Immature natural killer cell (primary cell): ENCODE measurements around the gene FGGY. TPM values are rescaled to one million over a fixed set of nuclear protein-coding genes. Genes with fewer than 3 reads are reported as not detected.

ENCODE experiments used
- DNase-seq, 3 donors: peaks; one replicate each; pipeline ENCODE4 v3.0.0; 2022; ENCODE audit warnings: mixed read lengths in 1 of 3
- H3K27ac Mint-ChIP-seq, 6 donors: one replicate each; pipeline ENCODE4 v1.8.0; 2020; ENCODE audit warnings: mixed read lengths in 6 of 6, mild to moderate bottlenecking in 5 of 6, inconsistent platforms in 4 of 6, moderate library complexity in 3 of 6
- H3K27me3 Mint-ChIP-seq, 3 donors: one replicate each; pipeline ENCODE4 v1.8.0; 2020 to 2021; ENCODE audit warnings: low read depth in 3 of 3, mild to moderate bottlenecking in 3 of 3, mixed read lengths in 3 of 3, moderate library complexity in 3 of 3, inconsistent platforms in 1 of 3
- H3K36me3 Mint-ChIP-seq, 3 donors: one replicate each; pipeline ENCODE4 v1.8.0; 2020; ENCODE audit warnings: mixed read lengths in 3 of 3, inconsistent platforms in 2 of 3, mild to moderate bottlenecking in 2 of 3
- H3K4me1 Mint-ChIP-seq, 2 donors: one replicate each; pipeline ENCODE4 v1.8.0; 2020; ENCODE audit warnings: inconsistent platforms in 2 of 2, mild to moderate bottlenecking in 2 of 2, mixed read lengths in 2 of 2, moderate library complexity in 1 of 2
- H3K4me3 Mint-ChIP-seq, 5 donors: one replicate each; pipeline ENCODE4 v1.8.0; 2020; ENCODE audit warnings: mild to moderate bottlenecking in 5 of 5, mixed read lengths in 5 of 5, inconsistent platforms in 3 of 5, moderate library complexity in 3 of 5
- H3K9me3 Mint-ChIP-seq, 6 donors: one replicate each; pipeline ENCODE4 v1.8.0; 2020; ENCODE audit warnings: mild to moderate bottlenecking in 6 of 6, mixed read lengths in 6 of 6, inconsistent platforms in 4 of 6, moderate library complexity in 3 of 6
- polyA plus RNA-seq, 3 donors: library from polyadenylated mRNA; unstranded; fragments of 300-500 nt; fragmentation: Illumina TruSeq; gene quantifications; one replicate each; pipeline ENCODE4 v1.2.3, GENCODE V29; 2021

FGGY gene
- polyA plus RNA-seq, 3 donors from 2014 or later, result 4.0 to 8.4 (median 5.1) TPM

DNA sequence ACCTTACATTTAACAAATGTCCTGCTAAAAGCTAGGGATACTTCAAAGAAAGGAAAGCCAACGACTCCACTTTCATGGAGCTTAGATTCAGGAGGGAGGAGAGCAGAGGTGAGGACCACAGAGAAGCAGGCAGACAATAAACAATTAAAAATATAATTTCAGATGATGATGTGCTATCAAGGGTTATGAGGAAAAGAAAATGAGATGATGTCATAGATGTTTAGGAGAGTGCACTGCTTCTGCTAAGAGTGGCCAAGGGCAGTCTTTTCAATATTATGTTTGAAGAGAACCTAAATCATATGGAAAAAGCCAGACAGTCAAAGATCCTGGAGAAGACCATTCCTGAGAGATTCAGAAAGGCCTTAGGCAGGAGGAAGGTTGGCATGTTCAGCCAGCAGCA is 451.2 kb downstream of the FGGY start:
- Mint-ChIP-seq H3K4me1 (no peaks in the 10 kb centered on the region), H3K9me3 (no peaks in the 10 kb centered on the region), H3K4me3 (no peak overlapping the region), H3K36me3 (no peaks in the 10 kb centered on the region), H3K27me3 (no peaks in the 10 kb centered on the region), H3K27ac (no peak overlapping the region)
- no peak for DNase-seq

- no peak overlapping the region for H3K27ac Mint-ChIP-seq
- H3K4me3 Mint-ChIP-seq, result no peak overlapping the region
- H3K27me3 Mint-ChIP-seq, result no peaks in the 10 kb centered on the region
- H3K9me3 Mint-ChIP-seq, result no peaks in the 10 kb centered on the region
- H3K36me3 Mint-ChIP-seq, result no peaks in the 10 kb centered on the region
- no peaks in the 10 kb centered on the region for H3K4me1 Mint-ChIP-seq
- no peak for DNase-seq
These were observed 453.6 kb downstream of the FGGY start for GRCh38 chr1:59750328-59751003.

DNA sequence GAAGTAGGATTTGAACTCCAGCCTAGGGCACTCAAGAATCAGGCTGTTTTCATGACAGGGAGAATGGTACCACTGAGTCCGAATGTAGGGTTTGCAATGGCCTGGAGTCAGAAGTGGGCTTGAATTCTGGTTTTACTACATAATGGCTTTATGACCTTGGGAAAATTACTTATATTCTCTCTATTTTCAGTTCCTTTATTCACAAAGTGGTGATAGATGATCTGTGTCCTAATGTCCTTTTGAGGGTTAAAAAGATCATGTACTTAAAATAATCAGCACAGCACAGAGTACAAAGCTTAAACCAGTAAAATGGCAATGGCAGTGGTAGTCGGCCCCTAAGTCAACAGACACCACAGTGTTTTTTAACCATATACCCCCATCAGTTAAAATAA is 454.1 kb downstream of the FGGY start:
- Mint-ChIP-seq H3K27me3 (no peaks in the 10 kb centered on the region), H3K4me3 (no peak overlapping the region), H3K4me1 (no peaks in the 10 kb centered on the region), H3K36me3 (no peaks in the 10 kb centered on the region), H3K27ac (no peak overlapping the region), H3K9me3 (no peaks in the 10 kb centered on the region)
- no peak for DNase-seq

- Mint-ChIP-seq H3K4me3 (no peak overlapping the region), H3K36me3 (no peaks in the 10 kb centered on the region), H3K27me3 (no peaks in the 10 kb centered on the region), H3K4me1 (no peaks in the 10 kb centered on the region), H3K9me3 (no peaks in the 10 kb centered on the region), H3K27ac (no peak overlapping the region)
- no peak for DNase-seq
These were observed 454.9 kb downstream of the FGGY start for GRCh38 chr1:59751801-59752200.

DNA sequence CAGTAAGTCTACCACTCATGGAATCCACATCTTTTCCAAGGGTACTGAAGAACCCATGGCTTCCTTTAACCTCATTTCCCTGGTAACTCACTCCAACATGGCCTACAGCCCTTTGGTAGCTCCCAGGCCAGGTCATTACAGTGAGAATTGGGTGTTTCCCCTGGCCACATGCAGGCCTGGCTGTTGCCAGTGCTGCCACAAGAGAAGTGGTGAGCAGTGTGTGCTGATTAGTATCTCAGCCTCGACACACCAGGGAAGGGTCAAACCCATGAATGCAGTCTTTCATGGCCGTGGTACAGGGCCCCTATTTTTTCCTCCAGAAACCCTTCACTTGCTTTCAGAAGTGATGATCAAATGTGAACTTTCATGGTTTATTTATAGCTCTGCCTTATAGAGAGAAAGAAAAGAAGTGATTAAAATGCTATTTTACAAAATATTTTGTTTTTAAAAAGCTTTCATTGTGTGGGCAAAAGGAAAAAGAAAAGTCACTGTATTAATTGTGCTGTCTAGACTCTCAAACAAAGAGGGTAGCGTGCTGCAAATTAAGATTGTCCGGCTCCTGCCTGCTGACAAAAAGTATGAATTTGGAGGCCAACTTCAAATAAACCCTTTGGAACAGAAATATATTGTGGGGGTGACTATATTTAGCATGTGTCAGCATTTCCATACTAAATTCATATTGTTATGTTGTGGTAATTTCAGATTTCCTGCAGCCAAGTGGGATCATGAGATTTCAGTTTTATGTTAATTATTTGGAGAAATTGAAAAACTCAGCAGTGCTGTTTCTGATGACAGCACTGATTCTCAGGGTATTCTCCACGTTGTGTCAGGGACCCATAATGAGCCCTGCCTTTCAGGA is 455.9 kb downstream of the FGGY start:
- no peaks in the 10 kb centered on the region for H3K27me3 Mint-ChIP-seq
- H3K27ac Mint-ChIP-seq, result peak overlapping the region in 1 of 6 donors; percentile 25
- H3K36me3 Mint-ChIP-seq, result no peaks in the 10 kb centered on the region
- no peak overlapping the region for H3K4me3 Mint-ChIP-seq
- H3K9me3 Mint-ChIP-seq, result no peaks in the 10 kb centered on the region
- H3K4me1 Mint-ChIP-seq, result no peaks in the 10 kb centered on the region
- no peak for DNase-seq

DNA sequence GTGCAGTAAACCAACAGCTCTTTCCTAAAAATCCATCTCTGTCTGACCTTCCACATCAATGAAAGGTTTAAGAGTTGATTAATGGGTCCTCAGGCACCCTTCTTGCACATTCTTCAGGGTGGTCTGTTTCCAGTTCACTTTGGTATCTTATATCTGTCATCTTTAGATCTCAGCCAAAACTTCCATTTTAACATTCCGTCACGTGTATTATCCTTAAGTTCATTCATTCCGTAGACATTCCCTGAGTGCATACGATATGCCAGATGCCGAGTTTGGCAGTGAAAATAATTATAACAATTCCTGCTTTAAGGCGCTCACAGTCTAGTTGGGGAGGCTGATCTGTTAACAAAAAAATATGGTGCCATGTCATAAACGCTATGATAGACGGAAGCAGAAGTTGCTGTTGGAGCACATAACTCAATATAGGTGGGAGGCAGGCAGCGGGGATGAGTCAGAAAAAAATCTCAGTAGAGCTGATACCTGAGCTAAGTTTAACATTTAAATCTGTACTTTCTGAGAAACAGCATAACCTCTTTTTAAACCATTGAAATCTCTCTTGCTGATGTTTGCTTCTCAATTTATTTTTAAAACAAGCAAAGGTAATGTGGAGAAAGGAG is 458.3 kb downstream of the FGGY start:
- Mint-ChIP-seq H3K36me3 (no peaks in the 10 kb centered on the region), H3K27ac (no peak overlapping the region), H3K27me3 (peaks cover 0 to 2% (median 0%) of the 10 kb centered on the region in 3 donors), H3K9me3 (no peaks in the 10 kb centered on the region), H3K4me3 (no peak overlapping the region), H3K4me1 (peaks cover 4 to 6% of the 10 kb centered on the region in 2 donors)
- DNase-seq, result no peak

DNA sequence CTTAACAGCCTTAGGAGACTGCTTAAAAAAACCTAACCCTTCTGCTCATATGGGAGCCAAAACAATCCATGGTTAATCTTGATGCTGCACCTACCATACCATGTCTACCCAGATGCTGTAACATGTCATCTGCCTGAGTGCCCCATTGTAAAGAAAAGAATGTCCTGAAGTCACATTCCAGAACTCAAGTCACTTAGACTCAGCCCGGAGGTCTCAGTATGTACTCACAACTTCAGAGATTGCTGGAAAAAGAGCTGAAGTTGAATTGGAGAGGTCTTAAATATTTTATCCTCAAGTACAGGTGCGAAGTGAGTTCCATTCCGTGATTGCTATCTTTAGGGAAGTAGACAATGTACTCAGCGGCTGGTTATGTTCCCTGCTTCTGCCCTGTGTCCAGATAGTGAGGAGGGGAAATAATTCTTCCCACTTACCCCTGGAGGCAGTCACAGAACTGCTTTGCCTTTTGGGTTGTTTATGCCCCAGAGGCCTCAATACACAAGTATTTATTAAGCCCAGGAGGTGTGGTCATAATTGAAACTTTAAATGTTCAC is 460.4 kb downstream of the FGGY start:
- Mint-ChIP-seq H3K4me3 (no peak overlapping the region), H3K27ac (no peak overlapping the region), H3K36me3 (no peaks in the 10 kb centered on the region), H3K9me3 (no peaks in the 10 kb centered on the region), H3K27me3 (peaks cover 0 to 2% (median 0%) of the 10 kb centered on the region in 3 donors), H3K4me1 (peaks cover 4 to 6% of the 10 kb centered on the region in 2 donors)
- DNase-seq, result no peak

GRCh38 chr1:59759156-59759925 is 462.4 kb downstream of the FGGY start:
- Mint-ChIP-seq H3K4me1 (peaks cover 4 to 6% of the 10 kb centered on the region in 2 donors), H3K9me3 (no peaks in the 10 kb centered on the region), H3K4me3 (peak overlapping the region in 4 of 5 donors; percentile 18 to 45 (median 44)), H3K36me3 (peaks cover 0 to 5% (median 0%) of the 10 kb centered on the region in 3 donors), H3K27ac (peak overlapping the region in 1 of 6 donors; percentile 29), H3K27me3 (peaks cover 0 to 2% (median 0%) of the 10 kb centered on the region in 3 donors)
- peak; percentile 51 to 63 (median 59) for DNase-seq

- DNase-seq, result no peak
- H3K4me1 Mint-ChIP-seq, result peaks cover 4 to 6% of the 10 kb centered on the region in 2 donors
- H3K4me3 Mint-ChIP-seq, result no peak overlapping the region
- H3K27ac Mint-ChIP-seq, result no peak overlapping the region
- H3K9me3 Mint-ChIP-seq, result no peaks in the 10 kb centered on the region
- peaks cover 0 to 4% (median 2%) of the 10 kb centered on the region in 3 donors for H3K27me3 Mint-ChIP-seq
- H3K36me3 Mint-ChIP-seq, result peaks cover 0 to 5% (median 4%) of the 10 kb centered on the region in 3 donors
These were observed 464.5 kb downstream of the FGGY start for GRCh38 chr1:59761443-59761842.

DNA sequence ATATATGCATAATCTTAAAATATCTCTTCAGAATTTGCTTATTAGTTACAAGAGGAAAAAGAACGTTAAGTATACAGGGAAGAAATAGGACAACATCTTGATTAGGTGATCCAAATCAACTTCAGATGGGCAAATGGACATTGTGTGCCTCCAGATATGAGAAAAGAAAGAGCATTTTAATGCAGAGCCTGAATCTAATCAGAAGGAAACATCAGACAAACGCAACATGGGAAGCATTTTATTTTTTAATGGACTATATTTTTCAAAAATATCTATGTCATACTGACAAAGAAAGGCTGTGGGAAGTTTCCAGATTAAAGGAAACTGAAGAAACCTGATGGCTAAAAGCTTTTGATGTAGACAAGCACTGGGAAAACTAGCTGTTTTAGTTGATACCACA is 466.5 kb downstream of the FGGY start:
- H3K36me3 Mint-ChIP-seq, result peaks cover 0 to 5% (median 4%) of the 10 kb centered on the region in 3 donors
- H3K27me3 Mint-ChIP-seq, result peaks cover 0 to 4% (median 2%) of the 10 kb centered on the region in 3 donors
- no peaks in the 10 kb centered on the region for H3K9me3 Mint-ChIP-seq
- H3K4me1 Mint-ChIP-seq, result peaks cover 4 to 6% of the 10 kb centered on the region in 2 donors
- no peak overlapping the region for H3K4me3 Mint-ChIP-seq
- H3K27ac Mint-ChIP-seq, result no peak overlapping the region
- no peak for DNase-seq

- Mint-ChIP-seq H3K27ac (no peak overlapping the region), H3K36me3 (peaks cover 0 to 5% (median 4%) of the 10 kb centered on the region in 3 donors), H3K4me1 (no peaks in the 10 kb centered on the region), H3K27me3 (peaks cover 0 to 4% (median 0%) of the 10 kb centered on the region in 3 donors), H3K9me3 (no peaks in the 10 kb centered on the region), H3K4me3 (no peak overlapping the region)
- no peak for DNase-seq
These were observed 468.3 kb downstream of the FGGY start for GRCh38 chr1:59765011-59765730.

DNA sequence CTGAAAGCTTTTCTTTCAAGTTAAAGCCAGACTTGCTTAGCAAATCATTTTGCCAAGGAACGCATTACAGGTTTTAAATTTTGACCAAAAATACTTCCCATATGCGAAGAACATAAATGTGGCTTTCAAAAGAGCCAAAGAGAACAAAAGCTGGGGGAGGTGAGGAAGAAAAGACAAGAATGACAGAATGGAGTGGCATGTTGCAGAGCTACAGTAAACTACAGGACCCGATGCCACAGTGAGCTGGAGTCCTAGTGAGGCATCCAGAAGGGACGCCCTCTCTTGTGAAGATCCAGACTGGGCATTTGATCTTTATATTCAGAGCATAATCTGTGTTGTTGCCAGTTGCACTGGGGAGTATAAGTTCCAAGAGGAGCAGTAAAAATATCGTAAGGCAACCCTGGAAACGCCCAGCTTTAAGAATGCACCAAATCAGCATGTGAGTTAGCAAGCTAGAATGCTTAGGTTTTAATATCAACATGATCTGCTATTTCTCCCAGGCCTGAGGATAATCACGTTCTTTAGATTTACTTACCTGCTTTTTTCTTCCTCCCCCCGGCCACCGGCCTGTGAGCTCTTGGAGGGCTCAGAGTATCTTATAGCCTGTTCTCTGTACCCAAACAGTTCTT is 469.4 kb downstream of the FGGY start:
- DNase-seq, result no peak
- no peaks in the 10 kb centered on the region for H3K4me1 Mint-ChIP-seq
- no peak overlapping the region for H3K4me3 Mint-ChIP-seq
- peaks cover 0 to 5% (median 4%) of the 10 kb centered on the region in 3 donors for H3K36me3 Mint-ChIP-seq
- peaks cover 0 to 4% (median 0%) of the 10 kb centered on the region in 3 donors for H3K27me3 Mint-ChIP-seq
- H3K27ac Mint-ChIP-seq, result no peak overlapping the region
- no peaks in the 10 kb centered on the region for H3K9me3 Mint-ChIP-seq
